ENCODE data around the gene ERP27.

DNA sequence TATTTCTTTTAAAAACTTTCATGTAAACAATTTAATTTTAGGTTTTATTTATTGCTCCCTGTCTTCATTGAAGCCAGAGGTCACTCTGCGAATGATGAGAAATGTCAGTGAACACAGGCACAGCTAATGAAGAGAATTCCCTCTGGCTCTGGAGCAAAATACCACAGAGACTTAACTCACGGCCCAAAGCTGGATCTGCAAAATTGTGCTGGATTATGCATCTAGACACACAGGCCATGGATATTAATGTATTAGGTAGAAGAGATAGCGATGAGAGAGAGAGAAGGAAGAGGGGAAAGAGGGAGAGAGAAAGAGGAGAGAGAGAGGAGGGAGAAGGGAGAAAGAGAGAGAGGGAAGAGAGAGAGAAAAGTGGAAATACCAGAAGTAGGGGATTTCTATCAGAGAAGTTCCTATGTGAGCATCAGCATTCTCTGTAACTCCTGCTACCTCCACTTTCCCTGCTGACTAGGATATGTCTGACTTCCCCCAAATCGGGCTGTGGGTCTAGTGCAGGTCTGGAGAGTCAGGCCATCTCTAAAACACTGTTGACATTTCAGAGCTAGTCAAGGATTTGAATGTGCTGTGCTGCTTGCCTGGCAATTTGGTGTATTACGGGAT, 19.3 kb upstream of the ERP27 start:
- TF ChIP-seq SUZ12 (IDR thresholded peaks at IDR 0.05; ENCODE audit: extremely low read depth, insufficient read depth, insufficient read length) = no peak
- TF ChIP-seq YY1 (IDR thresholded peaks at IDR 0.05; ENCODE audit: insufficient read depth, insufficient read length) = no peak

Data from NT2/D1 (cell line).